GM12892 (cell line): ENCODE data around the gene GPR87.

ENCODE experiments used
- DNase-seq: peaks from one replicate; pipeline ENCODE4 v3.0.0; 2011; ENCODE audit not compliant: insufficient read length
- FAIRE-seq: peaks from 2 replicates; lab custom pipeline; 2011; peaks lifted over from hg19 to GRCh38; lab: Jason Lieb, UNC
- POLR2A ChIP-seq: IDR thresholded peaks from 2 replicates; pipeline ENCODE4 v1.6.1; 2011; ENCODE audit warnings: low read depth, low read length, control low read depth
- POLR2AphosphoS5 ChIP-seq: IDR thresholded peaks from 2 replicates; pipeline ENCODE4 v1.6.1; 2011; ENCODE audit warnings: low read depth, low read length, control low read depth
- TAF1 ChIP-seq: IDR thresholded peaks from 2 replicates; pipeline ENCODE4 v1.6.1; 2011; ENCODE audit warnings: low read depth, mild to moderate bottlenecking, control low read depth, low read length, borderline replicate concordance

The GPR87 gene

DNA sequence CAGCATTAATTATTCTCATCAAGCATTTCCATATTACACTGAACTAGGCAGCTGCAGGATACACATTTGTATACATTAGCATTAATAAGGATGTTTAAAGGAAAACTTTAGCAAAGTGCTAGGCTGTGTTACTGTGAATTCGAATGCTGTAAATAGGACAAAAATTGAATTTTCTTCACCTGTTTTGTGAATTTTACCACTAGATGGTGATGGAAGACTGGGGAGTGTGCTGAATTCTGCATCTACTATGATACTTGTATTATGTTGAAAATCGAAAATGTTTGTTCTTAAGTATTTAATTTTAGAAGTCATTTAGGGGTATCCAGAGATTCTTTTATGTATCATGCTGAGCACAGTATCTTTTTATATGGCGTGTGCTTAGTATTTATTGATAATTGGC lies 25.9 kb downstream of the GPR87 start:
- DNase-seq (no peak), FAIRE-seq (no peak)
- TF ChIP-seq TAF1 (no peak), POLR2AphosphoS5 (no peak), POLR2A (no peak)

GRCh38 chr3:151289445-151289844 lies 27.2 kb downstream of the GPR87 start:
- FAIRE-seq (no peak), DNase-seq (no peak)
- TF ChIP-seq TAF1, result no peak

- no peak for FAIRE-seq
- no peak for DNase-seq
- no peak for TF ChIP-seq TAF1
These were observed 30.7 kb downstream of the GPR87 start for GRCh38 chr3:151285940-151286339.

GRCh38 chr3:151283907-151284461 lies 32.6 kb downstream of the GPR87 start:
- no peak for DNase-seq
- TF ChIP-seq TAF1 (no peak), POLR2A (no peak), POLR2AphosphoS5 (no peak)
- peak; percentile 63 for FAIRE-seq

GRCh38 chr3:151283387-151283786 lies 33.2 kb downstream of the GPR87 start:
- TF ChIP-seq TAF1 (no peak), POLR2AphosphoS5 (no peak), POLR2A (no peak)
- DNase-seq (no peak), FAIRE-seq (no peak)

- TF ChIP-seq POLR2AphosphoS5 (no peak), TAF1 (no peak), POLR2A (no peak)
- FAIRE-seq (peak; percentile 87), DNase-seq (peak; percentile 15)
These were observed 33.7 kb downstream of the GPR87 start for GRCh38 chr3:151282921-151283320.

DNA sequence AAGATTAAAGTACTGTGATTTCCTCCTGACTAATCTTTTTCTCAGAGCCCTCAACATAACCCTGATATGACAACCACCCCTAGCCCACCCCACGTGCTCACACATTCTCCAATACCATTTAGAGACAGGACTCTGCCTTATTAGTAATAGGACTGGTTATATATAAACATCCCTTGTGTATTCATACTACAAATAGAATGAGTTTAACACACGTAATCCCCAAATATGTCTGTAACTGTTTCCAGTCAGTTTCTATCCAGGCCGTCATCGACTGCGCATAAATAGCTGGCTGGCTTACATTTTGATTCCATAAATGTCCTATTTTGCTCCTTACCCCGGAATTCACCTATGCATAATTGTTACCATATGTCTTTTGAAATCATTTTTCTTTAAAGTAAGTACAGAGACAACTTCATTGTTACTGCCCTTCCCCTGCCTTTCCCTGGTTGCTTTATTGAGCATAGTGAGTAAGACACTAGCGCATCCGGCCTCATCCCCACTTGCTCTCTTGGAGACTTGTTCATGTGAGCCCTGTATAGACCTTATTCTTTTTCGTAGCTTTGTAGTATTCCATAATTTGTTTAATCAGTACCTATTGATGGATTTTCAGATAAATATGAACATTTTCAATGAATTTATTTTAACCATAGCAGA lies 34.8 kb downstream of the GPR87 start:
- no peak for TF ChIP-seq POLR2A
- no peak for TF ChIP-seq TAF1
- no peak for TF ChIP-seq POLR2AphosphoS5

DNA sequence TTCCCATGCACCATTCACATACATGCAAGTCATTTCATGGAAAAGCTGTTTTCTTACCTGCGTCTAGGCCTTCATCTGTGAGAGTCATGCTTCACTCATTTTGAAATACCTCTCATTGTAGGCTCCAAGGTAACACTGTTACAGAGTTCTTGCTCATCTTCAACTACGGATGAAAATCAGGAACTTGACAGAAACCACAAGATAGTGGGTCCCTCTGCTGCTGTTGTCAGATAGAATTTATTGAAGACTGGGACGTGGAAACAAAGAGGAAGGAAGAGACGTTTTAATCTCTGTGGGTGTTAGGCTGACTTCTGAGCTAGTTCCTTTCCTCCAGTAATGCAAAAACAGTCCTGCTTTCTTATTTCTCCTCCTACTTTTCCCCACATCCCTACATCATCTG lies 38.4 kb downstream of the GPR87 start, which contains the start of gene P2RY14:
TSS of gene P2RY14 (minus strand) at position 313 of the 400 bp plus-strand sequence. CDS start 64,226 bp downstream, outside the sequence.
- DNase-seq (no peak), FAIRE-seq (peak; percentile 56)
- TF ChIP-seq TAF1 (no peak), POLR2A (no peak), POLR2AphosphoS5 (no peak)

More for the DNA sequence above, 34.8 kb downstream of the GPR87 start:
- no peak for FAIRE-seq
- DNase-seq, result no peak

GRCh38 chr3:151276687-151277042 lies 40.0 kb downstream of the GPR87 start:
- DNase-seq, result no peak
- no peak for TF ChIP-seq POLR2A
- TF ChIP-seq TAF1, result no peak
- TF ChIP-seq POLR2AphosphoS5, result no peak
- FAIRE-seq, result peak; percentile 78

- DNase-seq (no peak), FAIRE-seq (no peak)
- TF ChIP-seq POLR2AphosphoS5 (no peak), TAF1 (no peak), POLR2A (no peak)
These were observed 40.5 kb downstream of the GPR87 start for GRCh38 chr3:151276038-151276686.

- TF ChIP-seq TAF1 (no peak), POLR2AphosphoS5 (no peak), POLR2A (no peak)
- DNase-seq (no peak), FAIRE-seq (peak; percentile 44)
These were observed 41.5 kb downstream of the GPR87 start for GRCh38 chr3:151275091-151275490.

DNA sequence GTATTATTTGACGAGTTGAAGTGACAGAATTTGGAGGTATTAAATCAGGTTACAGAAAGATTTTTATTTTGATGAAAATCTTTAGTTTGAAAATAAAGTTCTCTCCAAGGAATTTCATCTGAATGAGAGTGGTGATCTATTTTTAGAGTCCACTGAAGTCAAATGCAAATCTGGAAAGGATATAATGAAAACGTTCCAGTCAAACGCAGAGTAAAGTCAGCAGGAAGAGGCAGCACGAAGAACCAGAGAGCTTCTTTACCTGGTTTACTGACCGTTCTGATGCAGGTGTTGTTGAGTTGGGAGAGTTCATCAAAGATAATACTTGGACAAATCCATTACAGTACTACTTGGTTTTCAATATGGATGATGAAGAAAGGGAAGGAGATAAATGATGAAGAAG lies 47.0 kb downstream of the GPR87 start:
- DNase-seq (no peak), FAIRE-seq (no peak)
- TF ChIP-seq TAF1 (no peak), POLR2AphosphoS5 (no peak), POLR2A (no peak)
